ENCODE measurements around the gene PRM2.

PRM2 gene

DNA sequence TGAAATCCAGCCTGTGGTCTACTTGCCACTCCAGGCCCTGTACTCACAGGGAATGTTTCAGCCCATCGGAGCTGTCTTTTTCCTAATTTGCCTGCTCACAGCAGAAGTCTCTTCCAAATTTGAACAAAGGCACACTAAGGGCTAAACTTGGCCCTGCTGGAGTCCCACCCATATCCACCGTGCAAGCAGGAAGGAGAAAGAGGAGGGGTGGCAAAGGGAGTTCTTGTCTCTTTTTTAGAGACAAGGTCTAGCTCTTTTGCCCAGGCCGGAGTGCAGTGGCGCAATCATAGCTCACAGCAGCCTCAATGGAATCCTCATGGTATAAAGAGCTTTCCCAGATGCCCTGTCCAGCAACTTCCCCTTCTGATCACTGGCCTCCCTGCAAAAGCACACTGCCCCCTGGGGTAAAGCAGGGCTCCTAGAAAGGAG lies 7.6 kb upstream of the PRM2 start:
- DNase-seq = peak in 1 of 2 experiments; percentile 15

DNA sequence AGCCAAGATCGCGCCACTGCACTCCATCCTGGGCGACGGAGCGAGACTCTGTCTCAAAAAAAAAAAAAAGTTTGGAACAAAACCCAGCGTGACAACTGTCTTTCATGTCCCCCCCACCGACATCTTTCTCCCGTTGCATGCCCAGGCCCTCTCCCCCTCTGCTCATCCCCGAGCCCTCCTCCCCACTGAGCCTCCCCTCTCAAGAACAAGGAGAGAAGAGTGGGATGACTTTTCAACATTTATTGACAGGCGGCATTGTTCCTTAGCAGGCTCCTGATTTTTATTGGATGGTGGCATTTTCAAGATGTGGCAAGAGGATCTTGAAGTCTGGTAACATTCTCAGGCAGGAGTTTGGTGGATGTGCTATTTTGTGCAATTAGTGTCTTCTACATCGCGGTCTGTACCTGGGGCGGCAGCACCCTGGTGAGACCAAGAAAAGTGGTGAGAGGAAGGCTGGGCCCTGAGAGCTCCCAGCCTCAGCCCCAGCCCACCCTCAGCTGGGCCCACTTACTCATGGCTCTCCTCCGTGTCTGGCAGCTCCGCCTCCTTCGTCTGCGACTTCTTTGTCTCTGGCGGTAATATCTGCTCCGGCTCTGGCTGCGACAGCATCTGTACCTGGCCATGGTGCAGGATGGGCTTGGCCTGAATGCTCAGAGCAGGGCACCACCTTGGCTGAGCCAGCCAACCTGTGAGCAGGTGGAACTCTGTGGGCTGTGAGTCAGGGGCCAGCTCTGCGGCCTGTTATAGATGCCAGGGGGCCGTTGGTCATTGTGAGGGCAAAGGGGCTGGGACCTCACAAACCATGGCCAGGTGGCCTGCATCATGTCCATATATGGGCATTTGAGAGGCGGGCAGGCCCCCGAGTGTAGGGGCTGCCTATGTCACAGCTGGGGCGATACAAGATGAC lies 4.6 kb upstream of the PRM2 start, which contains the start of gene PRM1:
TSS of gene PRM1 (minus strand) at position 715 of the 907 bp plus-strand sequence. CDS start at position 623, 92 bp downstream.
- no peak for DNase-seq

DNA sequence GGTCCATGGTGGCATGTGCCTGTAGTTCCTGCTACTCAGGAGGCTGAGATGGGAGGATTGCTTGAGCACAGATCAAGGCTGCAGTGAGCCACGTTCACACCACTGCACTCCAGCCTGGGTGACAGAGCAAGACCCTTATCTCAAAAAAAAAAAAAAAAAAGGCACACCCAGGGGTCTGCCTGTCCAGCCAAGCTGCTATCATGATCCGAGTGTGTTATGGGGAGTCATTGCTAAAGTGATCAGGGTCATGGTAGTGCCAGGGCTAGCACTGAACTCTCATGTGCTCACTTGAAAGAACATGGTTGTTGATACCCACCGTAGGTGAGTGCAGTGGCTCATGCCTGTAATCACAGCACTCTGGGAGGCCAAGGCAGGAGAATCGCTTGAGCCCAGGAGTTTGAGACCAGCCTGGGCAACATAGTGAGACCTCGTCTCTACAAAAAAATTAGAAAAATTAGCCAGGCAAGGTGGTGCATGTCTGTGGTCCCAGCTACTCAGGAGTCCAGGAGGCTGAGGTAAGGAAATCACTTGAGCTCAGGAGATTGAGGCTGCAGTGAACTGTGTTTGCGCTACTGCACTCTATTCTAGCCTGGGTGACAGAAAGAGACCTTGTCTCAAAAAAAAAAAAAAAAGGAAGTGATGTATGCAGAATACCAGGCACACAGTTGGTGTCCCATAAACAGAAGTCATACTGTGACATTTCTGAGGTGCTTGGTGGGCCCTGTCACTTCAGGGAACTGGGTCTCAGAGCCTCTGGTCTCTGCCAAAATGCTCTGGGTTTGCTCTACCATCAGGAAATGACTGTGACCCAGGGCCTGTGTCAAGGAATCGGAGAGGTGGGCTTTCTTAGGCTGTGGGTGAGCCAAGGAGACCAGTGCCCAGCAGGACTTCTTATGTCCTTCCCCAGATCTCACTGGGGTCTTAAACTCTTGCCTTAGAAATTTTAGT lies 2.7 kb upstream of the PRM2 start:
- no peak for DNase-seq

DNA sequence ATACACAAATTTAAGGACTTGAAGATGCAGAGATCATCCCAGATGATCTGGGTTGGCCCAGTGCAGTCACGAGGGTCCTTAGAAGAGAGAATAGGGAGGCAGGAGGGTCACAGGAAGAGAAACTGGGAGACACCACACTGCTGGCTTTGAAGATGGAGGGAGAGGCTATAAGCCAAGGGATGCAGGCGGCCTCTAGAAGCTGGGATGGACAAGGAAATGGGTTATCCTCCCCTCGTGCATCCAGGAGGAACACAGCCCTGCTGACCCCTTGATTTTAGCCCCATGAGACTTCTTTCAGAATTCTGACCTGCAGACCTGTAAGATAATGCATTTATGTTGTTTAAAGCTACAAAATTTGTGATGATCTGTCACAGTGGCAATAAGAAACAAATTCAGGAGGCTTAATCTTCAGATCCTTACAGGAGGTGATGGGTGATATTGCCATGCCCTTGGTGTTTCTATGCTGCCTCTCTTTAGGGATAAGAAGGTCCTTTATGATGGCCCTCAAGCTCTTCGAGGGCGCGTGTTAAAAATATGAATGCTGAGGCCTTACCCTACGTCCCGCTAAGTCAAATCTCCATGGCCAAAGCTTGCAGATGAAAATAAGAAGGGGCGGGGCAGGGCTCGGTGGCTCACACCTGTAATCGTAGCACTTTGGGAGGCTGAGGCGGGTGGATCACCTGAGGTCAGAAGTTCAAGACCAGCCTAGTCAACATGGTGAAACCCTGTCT lies 1.5 kb upstream of the PRM2 start:
- no peak for DNase-seq

DNA sequence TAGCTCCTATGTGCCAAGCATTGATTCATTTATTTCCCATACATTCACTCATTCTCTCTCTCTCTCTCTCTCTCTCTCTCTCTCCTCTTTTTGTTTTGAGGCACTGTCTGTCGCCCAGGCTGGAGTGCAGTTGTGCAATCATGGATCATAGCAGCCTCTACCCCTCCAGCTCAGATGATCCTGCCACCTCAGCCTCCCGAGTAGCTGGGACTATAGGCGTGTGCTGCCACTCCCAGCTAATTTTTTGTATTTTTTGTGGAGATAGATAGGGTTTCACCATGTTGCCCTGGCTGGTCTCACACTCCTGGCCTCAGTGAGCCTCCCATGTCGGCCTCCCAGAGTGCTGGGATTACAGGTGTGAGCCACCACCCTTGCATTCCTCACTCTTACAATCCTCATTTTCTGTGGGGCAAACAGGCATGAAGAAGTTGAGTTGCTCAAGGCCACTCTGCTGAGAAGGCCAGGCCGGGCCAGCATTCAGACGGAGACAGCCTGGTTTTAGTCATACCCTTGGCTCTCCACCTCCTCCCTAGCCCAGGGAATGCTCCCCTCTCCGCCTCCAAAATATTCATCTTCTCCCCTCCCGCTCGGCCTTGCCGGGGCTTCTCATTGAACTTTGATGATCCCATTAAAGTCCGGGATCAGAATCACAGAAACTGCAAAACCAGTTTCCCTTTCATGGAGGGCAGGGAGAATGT lies 765 bp upstream of the PRM2 start:
- DNase-seq = no peak

DNA sequence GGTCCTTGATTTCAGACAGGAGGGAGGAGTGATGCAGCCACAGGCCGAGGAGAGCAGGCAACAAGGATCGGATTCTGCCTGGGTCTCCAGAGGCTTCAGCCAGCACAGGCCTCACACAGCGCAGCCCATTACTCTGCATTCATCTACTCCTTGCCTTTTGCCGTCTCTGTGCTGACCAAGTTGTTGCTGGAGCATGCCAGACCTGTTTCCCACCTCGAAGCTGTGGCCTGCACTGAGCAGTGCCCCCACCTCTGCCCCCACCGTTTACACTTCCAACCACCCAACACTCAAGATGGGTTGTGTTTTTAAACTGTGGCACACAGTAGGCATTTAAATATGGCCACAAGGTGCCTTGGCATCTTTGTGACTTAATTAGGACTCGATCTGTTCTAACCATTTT lies 1.3 kb downstream of the PRM2 start:
- DNase-seq = no peak

DNA sequence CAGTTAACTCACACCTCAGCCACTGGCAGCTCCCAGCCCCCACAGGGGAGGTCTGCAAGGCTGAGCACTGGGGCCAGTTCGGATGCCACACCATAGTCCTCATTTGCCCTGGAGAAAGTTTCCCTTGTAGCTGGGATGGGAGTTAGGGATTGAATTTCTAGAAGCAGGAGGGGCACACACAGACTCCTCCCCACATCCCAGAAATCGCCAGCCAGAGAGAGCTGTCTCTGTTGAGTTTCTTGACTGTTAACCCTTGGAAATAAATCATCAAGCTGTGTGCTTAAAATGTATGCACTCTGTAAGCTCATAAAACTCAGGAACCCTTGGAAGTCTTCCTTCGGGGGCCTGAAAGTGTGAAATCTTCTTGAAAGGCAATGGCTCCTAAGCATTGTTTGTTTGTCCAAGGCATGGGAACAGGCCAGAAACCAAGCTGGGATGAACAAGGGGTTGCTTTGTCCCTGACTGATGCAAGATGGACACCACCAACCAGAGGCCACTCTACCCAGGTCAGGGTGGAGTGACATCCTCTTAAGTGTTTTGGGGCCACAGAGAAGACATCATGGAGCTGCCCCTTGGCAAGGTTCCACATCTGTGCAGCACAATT lies 2.5 kb downstream of the PRM2 start:
- no peak for DNase-seq

DNA sequence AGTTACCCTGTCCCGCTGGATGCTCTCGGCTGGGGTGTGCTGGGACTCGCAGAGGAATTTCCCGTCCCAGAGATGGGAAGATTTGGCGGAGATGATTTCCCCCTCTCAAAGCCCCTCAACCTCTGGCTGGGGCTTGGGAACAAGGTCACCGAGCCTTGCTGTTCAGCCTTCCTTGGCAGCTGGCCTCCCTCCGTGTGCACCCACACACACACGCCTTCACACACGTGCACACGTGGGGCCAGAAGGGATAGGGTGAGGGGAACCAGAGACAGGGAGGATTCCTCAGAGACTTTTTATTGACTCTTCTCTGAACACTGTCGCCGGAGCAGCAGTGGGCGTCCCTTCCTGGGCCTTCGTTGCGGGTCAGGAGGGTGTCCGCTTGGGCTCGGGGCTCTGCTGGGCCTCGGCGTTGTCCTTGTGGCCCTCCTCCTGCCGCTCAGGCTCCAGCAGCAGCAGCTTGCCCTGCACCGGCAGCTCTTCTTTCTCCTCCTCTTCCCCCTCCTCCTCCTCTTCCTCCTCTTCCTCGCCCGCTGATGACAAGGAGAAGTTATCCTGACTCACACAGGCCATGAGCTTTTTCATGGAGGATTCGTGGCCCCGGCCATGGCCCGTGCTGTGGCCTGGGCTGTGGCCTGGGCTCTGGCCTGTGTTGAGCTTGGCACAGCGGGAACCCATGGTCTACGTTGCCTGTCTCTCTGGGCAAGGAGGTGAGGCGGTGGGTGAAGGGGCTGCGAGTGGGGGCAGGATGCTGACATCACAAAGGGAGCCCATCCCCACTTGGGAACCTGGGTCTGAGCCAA lies 3.2 kb downstream of the PRM2 start, which contains the start of gene PRM3:
TSS of gene PRM3 (minus strand) at position 709 of the 800 bp plus-strand sequence. CDS start at position 675, 34 bp downstream.
- no peak for DNase-seq

DNA sequence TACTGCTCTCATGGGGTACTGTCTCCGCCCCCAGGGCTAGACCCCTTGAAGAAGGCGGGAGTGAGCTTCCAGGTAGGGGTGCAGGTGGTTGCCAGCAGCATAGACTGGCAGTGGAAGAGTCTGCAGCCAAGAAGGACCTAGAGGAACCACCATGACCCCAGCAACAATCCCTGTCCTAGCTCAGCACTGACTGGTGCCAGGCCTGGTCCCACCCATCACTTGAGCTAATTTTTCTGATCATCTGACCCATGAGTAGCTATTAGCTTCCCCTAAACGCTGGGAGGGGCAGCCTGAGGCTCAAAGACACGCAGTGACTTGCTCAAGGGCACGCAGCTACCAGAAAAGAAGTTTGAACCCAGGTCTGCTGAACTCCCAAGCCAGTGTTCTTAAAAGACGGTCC lies 3.8 kb downstream of the PRM2 start:
- no peak for DNase-seq

DNA sequence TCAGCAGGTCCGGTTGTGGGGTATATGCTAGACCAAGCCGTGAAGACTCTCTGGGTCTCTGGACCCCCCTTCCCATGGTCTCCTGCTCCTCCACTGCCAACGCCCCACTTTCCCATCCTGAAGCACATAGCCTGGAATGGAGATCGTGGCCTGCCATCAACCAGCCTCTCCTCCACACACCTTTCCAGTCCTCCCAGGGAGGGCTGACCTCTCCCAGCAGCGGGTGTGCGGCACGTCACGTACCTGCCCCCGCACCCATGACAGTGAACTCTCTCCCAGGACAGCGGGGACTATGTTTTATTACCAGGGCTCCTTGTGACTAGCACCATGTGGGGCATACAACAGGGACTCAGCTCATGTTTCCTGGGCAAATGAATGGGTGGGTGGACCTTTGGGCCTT lies 4.7 kb downstream of the PRM2 start:
- no peak for DNase-seq

DNA sequence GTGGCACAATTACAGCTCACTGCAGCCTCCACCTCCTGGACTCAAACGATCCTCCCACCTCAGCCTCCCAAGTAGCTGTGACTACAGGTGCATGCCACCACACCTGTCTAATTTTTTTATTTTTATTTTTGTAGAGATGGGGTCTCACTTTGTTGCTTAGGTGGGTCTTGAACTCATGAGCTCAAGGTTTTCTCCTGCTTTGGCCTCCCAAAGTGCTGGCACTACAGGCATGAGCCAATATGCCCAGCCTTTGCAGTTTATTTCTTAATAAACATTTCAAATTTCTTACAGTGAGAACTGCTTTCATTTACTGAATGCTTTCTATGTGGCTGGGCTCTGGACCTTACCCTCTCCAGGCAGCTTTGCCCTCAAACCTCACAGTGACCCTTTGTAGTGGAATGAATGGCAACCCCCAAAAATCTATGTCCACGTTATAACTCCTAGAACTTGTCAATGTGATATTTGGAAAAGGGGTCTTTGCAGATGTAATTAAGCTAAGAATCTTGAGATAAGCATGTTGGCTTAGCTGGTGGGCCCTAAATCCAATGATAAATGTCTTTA lies 5.6 kb downstream of the PRM2 start:
- DNase-seq = no peak

DNA sequence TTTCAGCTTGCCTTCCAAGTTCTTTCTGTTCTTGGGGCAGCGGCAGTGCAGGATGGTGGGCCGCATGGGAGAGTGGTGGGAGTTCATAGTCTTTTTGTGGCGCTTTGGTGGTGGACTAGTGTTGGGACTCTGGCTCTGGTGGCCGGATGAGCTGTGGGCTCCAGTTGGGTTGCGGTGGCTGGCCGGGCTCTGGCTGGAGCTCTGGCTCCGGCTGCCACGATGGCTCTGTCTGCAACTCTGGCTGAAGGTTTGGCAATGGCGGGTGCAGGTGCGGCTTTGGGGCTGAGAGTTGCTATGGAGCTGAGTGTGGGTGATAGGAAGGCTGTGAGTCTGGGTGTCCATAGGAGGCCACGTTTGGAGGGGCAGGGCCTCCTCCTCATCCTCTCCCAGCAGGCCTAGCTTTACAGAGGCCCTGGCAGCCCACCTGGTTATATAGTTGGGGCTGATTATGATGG lies 7.3 kb downstream of the PRM2 start, which contains the start of gene TNP2:
TSS of gene TNP2 (minus strand) at position 405 of the 455 bp plus-strand sequence. CDS start at position 342, 63 bp downstream.
- no peak for DNase-seq

DNA sequence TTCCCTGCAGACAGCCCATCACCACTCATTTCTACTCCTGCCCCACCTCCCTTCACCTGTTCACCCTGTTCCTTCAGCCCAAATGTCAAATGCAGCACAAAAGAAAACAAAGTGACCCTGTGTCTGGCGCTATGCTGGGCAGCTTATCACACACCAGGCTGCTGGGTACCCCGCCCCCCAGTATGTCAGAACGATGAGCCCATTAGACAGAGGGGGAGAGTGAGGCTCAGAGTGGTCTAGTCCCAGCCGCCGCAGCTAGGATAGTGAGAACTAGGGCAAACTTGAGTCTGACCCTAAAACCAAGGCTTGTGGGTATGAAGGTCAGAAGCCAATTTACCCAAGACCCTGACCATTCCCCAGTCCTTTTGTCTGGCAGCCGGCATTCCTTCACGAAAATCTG lies 11.2 kb downstream of the PRM2 start:
- DNase-seq = no peak

DNA sequence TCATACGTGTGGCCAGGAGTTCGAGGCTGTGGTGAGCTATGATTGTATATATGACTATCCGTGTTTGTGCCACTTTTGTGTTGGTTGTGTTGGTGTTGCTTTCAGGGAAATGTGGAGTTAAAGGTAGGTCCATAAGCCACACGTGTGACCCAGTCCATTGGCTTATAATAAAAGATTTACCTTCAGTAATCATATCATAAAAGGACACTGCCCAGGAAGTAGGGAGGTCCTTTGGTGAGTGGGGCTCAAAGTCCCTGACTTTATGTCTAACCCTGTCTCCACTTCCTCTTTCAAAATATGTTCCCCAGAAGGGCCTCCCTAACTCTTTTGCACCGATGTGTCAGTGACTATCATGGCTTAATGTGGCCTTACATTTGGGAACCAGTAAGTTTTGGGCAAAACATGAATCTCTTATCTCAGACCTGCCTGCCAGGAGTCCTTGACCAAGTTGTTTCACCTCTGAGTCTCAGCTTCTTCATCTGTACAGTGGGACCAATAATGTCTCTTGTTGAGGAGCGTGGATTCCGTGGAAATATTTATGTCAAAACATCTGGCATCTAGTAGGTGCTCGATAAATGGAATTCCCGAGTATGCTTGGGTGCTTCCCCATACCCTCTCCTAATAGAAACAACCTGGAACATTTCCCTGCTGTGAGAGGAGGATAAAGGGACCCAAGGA lies 12.0 kb downstream of the PRM2 start:
- DNase-seq = peak; percentile 29 to 48

DNA sequence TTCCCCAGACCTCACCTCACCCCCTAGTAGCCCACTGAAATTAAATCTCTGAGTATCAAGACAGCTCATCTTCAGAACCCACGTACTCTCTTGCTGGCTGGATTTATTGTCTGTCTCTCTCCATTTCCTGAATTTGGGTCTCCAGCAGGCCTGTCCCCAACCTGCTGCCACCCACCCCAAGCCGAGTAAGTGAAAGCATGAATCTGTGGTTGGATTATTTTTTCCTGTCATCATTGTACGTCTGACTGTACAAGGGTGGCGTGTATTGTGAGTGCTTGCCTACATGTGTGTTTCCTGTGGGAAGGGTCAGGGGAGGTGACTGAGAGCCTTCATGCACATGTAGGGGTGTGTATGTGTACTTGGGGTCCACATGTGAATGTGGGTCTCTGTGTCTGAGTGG lies 12.5 kb downstream of the PRM2 start:
- no peak for DNase-seq

DNA sequence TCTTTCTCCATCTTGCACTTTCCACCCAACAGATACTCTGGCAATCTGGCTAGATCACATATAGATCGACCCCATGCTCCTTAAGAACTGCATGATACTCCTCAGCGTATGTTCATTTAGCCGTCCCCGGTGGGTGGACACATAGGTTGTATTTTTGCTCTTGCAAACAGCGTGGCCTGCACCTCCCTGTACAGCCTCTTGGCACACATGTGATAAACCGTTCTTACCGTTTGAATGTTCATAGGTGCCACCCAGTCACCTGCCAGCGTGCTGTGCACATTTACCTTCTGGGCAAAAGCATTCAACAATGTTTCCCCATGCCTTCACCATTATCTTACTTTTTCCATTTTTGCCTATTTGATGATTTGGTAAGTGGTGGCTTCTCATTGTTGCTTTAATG lies 13.4 kb downstream of the PRM2 start:
- no peak for DNase-seq

DNA sequence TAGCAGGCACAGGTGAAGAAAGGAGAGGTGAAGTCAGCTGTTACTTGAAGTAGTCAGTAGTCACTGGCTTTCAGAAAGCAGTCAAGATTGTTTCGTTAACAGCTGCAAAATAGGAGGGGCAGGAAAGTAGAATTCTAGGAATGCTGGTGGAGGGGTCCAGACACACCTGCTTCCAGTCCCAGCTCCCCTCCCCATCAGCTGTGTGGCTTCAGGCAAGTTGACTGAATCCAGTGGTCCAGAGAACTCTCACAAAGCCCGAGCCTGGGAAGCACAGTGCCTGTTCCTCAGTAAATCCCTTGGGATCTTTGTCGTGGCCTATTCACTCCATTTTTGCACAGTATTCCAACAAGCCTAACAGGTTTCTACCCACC lies 15.7 kb downstream of the PRM2 start:
- no peak for DNase-seq

DNA sequence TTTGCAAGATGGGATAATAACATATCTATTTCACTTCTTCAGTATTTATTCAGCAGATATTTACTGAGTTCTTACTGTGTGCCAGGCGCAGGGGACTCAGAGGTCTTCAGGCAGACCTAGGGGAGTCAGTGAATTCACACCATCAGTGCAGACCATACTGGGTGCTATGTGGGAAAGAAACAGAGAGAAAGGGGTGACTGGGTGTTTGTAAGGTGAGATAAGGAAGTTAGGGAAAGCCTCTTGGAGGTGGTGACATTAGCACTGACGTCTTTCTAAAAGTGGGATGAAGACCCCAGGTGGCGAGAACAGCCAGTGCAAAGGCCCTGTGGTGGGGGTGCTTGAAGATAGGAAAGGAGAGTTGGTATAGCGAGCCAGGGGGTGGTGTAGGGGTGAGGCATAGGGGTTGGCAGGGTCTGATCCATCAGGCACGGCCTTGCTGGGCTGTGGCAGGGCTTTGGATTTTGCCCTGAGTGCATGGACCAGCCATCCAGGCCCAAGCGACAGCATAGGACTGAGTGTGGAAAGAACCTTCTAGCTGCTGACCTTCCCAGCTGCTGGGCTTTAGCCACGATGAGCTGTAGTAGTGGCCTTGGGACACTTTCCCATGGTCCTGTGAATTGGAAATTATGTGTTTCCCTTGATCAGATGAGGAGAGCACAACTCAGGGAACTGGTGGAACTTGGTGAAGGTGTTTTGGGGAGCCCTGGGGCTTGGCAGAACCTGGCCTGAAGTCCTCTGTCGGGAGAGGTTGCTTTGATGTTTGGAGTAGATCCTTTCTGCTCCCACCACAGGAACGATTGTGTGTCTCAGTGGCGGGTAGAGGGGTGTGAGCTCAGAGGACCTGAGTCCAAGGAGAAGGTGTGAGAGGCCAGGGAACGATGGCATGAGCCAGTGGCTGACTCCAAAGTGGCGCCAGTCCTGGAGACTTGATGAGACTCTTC lies 16.4 kb downstream of the PRM2 start:
- DNase-seq = no peak
